NCI-H2196 (cell line): ENCODE measurements around the gene CDH5.

Experiments
- DNase-seq: peaks from one replicate; lab custom pipeline; 2025; ENCODE audit not compliant: unreplicated experiment; lab: John Stamatoyannopoulos, UW

CDH5 gene

DNA sequence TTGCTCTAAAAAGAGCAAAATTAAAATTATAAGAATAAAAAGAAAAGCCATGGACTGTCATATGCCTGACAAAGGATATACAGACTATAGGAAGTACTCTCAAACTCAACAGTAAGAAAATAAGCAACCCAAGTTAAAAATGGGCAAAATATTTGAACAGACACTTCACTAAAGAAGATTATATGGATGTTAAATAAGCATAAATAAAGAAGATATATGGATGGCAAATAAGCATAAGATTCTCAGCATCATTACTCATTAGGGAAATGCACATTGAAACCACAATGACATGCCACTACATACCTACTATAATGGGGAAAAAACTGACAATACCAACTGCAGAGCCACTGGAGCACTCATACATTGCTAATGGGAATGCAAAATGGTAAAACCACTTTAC, 45.7 kb downstream of the CDH5 start:
- no peak for DNase-seq

GRCh38 chr16:66414891-66415290, 48.4 kb downstream of the CDH5 start:
- DNase-seq = no peak

DNA sequence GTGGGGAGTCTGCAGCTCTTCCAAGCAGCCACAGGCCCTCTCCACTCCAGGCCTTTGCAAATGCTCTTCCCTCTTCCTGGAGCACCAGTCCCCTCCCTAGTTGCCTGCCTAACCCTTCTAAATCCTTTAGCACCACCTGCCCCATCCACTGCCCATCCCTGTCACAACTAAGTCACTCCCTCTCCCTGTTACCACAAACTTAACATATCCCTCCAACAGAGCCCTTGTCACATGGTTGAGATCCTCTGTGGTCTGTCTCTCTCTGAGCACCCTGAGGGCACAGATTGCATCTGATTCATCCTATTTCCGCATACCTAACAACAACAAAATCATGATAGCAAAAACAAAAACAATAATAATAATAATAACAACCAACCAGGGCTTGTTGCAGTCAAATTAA, 49.6 kb downstream of the CDH5 start:
- DNase-seq = no peak

- no peak for DNase-seq
Measured at GRCh38 chr16:66416939-66417700, 50.6 kb downstream of the CDH5 start.

GRCh38 chr16:66418165-66418962, 51.9 kb downstream of the CDH5 start:
- no peak for DNase-seq

DNA sequence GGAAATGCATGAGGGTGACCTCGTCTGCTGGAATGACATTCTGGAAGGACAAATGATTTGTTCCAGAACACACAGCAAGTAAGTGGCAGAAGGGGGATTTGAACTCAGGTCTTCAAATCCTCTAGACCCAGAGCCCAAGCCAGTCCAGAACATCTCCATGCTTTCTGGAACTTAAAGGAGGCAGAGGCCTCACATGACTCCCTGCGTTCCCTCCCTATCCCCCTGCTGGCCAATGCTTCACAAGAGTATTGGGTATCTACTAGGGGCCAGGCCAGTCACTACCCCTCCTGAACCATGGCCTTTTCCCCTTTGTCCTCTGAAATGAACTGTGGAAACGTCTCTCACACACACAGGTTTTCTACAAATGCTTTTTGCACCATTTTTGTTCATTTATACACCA, 53.0 kb downstream of the CDH5 start:
- no peak for DNase-seq

DNA sequence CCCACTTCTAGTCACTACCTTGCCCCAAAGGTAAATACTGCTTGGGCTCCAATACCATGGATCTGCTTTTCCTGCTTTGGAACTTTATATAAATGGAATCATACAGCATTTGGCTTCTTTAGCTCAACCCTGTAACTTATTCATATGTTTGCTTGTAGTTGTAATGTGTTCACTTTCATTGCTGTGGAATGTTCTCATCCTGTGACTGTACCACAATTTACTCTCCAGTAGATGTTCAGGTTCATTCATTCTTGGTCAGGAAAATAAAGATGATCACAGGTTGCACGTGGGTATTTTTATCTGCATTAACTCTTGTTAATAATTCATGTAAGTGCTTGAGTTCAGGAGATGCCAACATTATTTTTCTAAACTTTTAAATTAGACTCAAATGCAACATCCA, 53.9 kb downstream of the CDH5 start:
- no peak for DNase-seq

DNA sequence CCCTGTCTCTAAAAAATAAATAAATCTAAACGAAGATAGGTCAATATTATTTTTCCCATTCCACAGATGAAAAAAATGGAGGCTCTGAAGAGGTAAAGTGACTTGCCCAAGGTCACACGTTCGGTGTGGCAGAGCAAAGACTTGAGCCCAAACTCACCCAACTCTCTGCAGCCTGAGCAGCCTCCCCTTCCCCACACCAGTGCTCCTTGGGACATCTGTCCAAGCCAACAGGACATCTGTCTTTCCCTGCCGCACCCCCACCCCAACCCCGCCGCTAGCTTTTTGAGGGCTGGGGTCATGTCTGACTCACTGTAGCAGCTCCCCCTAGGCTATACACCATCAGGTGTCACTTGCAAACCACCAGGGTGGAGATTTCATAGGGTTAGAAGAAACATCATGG, 55.4 kb downstream of the CDH5 start:
- no peak for DNase-seq

GRCh38 chr16:66422366-66422765, 55.9 kb downstream of the CDH5 start:
- no peak for DNase-seq

- no peak for DNase-seq
Measured at GRCh38 chr16:66423177-66423576, 56.7 kb downstream of the CDH5 start.

DNA sequence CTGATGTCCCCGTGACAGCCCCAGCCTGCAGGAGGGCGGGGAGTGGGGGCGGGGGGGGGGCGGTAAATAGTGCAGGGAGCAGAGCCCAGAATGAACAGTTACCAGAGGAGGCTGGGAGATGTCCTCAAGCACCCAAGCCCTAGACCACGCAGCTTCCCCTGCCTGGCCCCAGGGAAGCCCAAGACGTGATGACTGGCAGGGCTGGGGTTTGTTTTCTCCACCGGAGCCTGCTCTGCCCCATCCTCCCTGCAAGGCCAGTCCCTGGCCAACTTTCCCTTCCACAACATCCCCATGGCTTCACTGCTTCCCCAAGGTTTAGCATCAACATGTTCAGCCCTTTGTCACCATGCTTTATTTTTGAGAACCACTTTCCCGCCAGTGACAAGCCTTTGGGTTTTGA, 59.2 kb downstream of the CDH5 start:
- DNase-seq = no peak

GRCh38 chr16:66426112-66427035, 59.9 kb downstream of the CDH5 start:
- no peak for DNase-seq

DNA sequence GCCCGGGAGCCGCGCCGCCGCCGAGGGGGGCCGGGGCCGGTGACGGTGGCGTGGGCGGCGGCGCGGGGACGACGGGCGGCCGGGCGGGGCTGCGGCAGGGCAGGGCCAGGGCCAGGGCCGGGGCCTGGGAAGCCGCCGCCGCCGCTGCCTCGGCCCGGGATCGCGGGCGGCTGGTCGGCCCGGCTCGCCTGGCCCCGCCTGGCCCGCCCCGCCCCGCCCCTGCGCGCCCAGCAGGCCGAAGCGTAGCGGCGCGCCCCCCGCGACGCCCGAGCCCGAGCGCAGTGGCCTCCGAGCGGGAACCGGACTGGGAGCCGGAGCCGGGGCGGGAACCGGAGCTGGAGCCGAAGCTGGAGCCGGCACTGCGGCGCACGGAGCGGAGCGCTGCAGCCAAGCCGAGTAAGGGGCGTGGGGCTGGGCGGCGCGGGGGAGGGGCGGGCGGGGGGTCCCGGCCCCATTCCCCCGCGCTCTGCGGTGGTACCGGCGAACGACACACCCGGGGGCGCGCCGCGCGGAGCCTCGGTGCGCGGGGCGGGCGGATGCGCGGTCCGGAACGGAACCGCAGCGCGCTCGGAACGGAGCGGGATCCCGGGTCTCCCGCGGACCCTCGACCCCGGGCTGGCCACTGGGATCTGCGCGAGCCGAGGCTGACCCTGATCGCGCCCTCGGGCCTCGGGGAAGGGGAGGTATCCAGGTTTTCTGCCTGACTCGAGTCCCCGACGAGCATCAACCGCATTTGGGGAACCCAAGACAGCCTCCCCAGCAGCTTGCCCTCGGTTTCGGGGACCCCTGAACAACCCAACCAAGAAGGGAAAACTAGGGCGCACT, 60.8 kb downstream of the CDH5 start, which contains the start of gene BEAN1:
BEAN1 (plus strand) TSS at position 260 of the 825 bp plus-strand sequence. CDS start 10,382 bp downstream, outside the sequence.
- peak; percentile 13 for DNase-seq

DNA sequence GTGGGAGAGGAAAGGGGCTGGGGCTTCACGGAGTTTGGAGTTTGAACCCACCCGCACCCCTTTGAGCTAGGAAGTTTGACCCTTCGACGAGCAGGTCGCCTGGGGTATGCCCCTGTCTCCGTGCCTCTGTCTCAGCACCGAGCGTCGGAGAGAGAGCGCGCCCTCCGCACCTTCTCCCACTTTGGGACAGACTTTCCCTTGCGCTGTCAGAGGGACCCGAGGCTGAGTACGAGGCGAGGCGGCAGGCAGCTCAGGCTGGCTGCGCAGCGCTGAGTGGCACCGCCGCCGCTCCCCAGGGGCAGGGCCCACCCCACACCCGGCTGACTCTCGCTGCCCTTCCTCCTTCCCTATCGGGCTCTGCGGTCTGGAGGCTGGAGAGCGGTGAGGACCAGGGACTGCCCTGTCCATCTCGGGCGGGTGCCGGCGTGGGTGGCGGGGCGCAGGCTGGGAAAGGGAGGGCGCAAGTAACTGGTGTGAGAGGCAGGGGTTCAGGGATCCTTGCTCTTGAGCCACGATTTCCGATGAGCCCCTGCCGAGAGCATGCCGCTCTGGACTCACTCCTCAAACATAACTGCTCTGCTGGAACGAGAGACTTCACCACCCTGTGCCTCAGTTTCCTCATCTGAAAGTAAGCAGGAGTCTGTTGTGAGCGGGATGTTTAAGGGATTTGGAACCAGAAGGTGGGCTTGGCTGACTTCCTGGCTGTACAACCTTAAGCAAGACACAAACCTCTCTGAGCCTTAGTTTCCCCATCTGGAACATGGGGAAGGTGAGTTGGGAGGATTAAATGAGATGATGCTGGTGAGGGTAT, 61.6 kb downstream of the CDH5 start:
- no peak for DNase-seq

GRCh38 chr16:66428682-66429251, 62.3 kb downstream of the CDH5 start:
- DNase-seq = no peak

DNA sequence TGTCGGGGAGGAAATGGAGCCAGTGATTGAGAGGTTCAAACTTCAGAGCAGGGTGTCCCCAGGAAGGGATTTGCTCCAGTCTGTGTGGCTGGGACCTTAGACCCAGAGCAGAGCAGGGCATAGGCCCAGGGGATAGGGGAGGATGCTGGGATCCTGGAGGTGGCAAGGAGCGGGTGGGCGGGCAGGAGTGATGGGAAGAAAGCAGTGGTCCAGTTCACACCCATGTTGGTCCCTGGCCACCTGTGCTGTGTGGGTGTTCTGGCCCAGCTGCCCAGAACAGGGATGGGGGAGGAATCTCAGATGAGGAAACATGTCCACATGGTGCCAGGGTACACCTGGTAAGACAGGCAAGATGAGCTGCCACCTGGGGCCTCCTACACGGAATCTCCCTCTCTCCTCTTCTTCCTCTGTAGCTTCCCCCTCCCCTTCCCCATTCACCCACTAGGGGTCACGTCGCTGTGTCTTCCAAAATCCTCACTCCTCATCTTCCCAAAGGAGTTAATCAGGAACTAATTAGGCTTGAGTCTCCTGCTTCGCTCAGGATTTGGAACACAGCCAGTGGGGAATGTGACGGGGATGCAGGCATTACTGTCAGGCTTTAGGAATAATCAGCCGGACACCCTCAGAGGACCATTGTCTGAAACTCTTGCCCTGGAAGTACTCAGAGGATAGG, 62.9 kb downstream of the CDH5 start:
- no peak for DNase-seq

DNA sequence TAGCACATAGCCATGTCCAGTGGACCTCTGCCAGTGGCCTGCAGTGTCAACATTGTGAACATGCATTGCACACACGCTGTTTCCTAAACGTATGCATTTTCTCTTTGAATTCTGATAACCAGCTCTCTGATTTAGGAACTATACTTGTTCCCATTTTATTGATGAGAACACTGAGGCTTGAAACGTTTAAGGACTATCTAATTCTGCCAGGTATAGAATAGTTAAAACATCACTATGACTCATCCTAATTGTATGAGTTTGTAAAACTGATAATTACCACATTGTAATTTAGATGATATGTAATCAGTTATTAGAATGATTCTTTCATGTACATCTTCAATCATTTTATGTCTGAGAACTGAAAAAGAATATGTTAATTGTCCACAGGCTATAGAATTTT, 63.7 kb downstream of the CDH5 start:
- no peak for DNase-seq

- no peak for DNase-seq
Measured at GRCh38 chr16:66431760-66432159, 65.3 kb downstream of the CDH5 start.

- no peak for DNase-seq
Measured at GRCh38 chr16:66432429-66432828, 65.9 kb downstream of the CDH5 start.
